A549 (cell line): ENCODE results near the gene KIF26A. TPM values are rescaled to one million over a fixed set of nuclear protein-coding genes. Genes with fewer than 3 reads are reported as not detected.

Experiments used
- ATAC-seq, 2 experiments: fragments of 200-7000 bp in 1 of 2; fragments of >200 bp in 1 of 2; cut with Nextera tagmentation in 1 of 2; cut with Tn5 transposase in 1 of 2; 3 replicates each; pipeline versions ENCODE4 v1.8.0 to v1.9.1; 2018 to 2020; ENCODE audit warnings: mild to moderate bottlenecking in 1 of 2, moderate library complexity in 1 of 2
- CTCF ChIA-PET: fragments of 300-600 bp; sonication (Branson Sonifier 250); formaldehyde crosslinking; extraction: SDS; loops from one replicate; lab custom pipeline; 2021; ENCODE audit warnings: antibody characterized with exemption, inconsistent platforms; lab: Yijun Ruan, JAX
- POLR2A ChIA-PET: fragments of 350-600 bp; formaldehyde crosslinking; extraction: SDS; loops from one replicate; lab custom pipeline; 2021; ENCODE audit warnings: antibody characterized with exemption, inconsistent platforms; lab: Yijun Ruan, JAX
- DNase-seq, 2 experiments: peaks; one replicate each; pipeline versions ENCODE4 v3.0.0 to v3.0.0-alpha.2; 2011 to 2016; ENCODE audit warnings: low read depth in 1 of 2, low spot score in 1 of 2
- FAIRE-seq: peaks from 2 replicates; lab custom pipeline; 2011; peaks lifted over from hg19 to GRCh38; lab: Jason Lieb, UNC
- H3K27ac ChIP-seq, 2 experiments: fragments of >200 bp; sonication (Bioruptor Twin); formaldehyde crosslinking; 3 replicates each; pipeline ENCODE4 v1.5.1; 2016 to 2017
- H3K4me1 ChIP-seq: fragments of >200 bp; sonication (Bioruptor Twin); formaldehyde crosslinking; 3 replicates; pipeline ENCODE4 v1.6.1; 2016
- H3K4me2 ChIP-seq: fragments of >200 bp; sonication (Bioruptor Twin); formaldehyde crosslinking; 3 replicates; pipeline ENCODE4 v1.6.1; 2016
- H3K4me3 ChIP-seq: fragments of >200 bp; sonication (Bioruptor Twin); formaldehyde crosslinking; 3 replicates; pipeline ENCODE4 v1.5.1; 2016
- H3K9me3 ChIP-seq: fragments of >200 bp; sonication (Bioruptor Twin); formaldehyde crosslinking; 3 replicates; pipeline ENCODE4 v1.6.1; 2016
- CBX2 ChIP-seq: fragments of 200-600 bp; sonication (generic); IDR thresholded peaks from 2 replicates; pipeline ENCODE4 v1.6.1; 2016; ENCODE audit warnings: low read depth, mild to moderate bottlenecking, borderline replicate concordance
- CEBPB ChIP-seq, 2 experiments: fragments of >200 bp in 1 of 2; sonication (Bioruptor Twin) in 1 of 2; formaldehyde crosslinking in 1 of 2; IDR thresholded peaks; 2 replicates each; pipeline ENCODE4 v1.6.1; 2012 to 2016
- CHD2 ChIP-seq: fragments of 150-350 bp; IDR thresholded peaks from 2 replicates; pipeline ENCODE4 v1.6.1; 2014; ENCODE audit warnings: low read length; ENCODE audit not compliant: partially characterized antibody
- ELK1 ChIP-seq: fragments of 150-350 bp; IDR thresholded peaks from 2 replicates; pipeline ENCODE4 v1.6.1; 2014; ENCODE audit warnings: low read depth, mild to moderate bottlenecking, low read length
- FOSB ChIP-seq: fragments of 250-450 bp; sonication (Bioruptor Pico); IDR thresholded peaks from 2 replicates; pipeline ENCODE4 v1.5.0; 2020; ENCODE audit warnings: mild to moderate bottlenecking, moderate library complexity
- HES2 ChIP-seq: fragments of >200 bp; sonication (Bioruptor Twin); formaldehyde crosslinking; IDR thresholded peaks from 2 replicates; pipeline ENCODE4 v1.6.1; 2016
- HOXA7 ChIP-seq: fragments of 250-450 bp; sonication (Bioruptor Pico); IDR thresholded peaks from 2 replicates; pipeline ENCODE4 v1.5.0; 2020; ENCODE audit warnings: mild to moderate bottlenecking, moderate library complexity
- KDM5A ChIP-seq: fragments of 200-600 bp; sonication (generic); IDR thresholded peaks from 2 replicates; pipeline ENCODE4 v1.6.1; 2016; ENCODE audit warnings: antibody characterized with exemption, mild to moderate bottlenecking
- PBX3 ChIP-seq: IDR thresholded peaks from 2 replicates; pipeline ENCODE4 v1.6.1; 2012
- POLR2AphosphoS2 ChIP-seq: conservative IDR thresholded peaks from 2 replicates; pipeline ENCODE4 v1.6.1; 2012; ENCODE audit warnings: low read length, improper control_type of control experiment, inconsistent platforms
- RARB ChIP-seq: fragments of 250-450 bp; sonication (Bioruptor Pico); IDR thresholded peaks from 2 replicates; pipeline ENCODE4 v1.8.0; 2021; ENCODE audit warnings: mild to moderate bottlenecking, moderate library complexity
- REST ChIP-seq: fragments of 200-600 bp; sonication (generic); IDR thresholded peaks from 2 replicates; pipeline ENCODE4 v1.6.1; 2016; ENCODE audit warnings: antibody characterized with exemption, mild to moderate bottlenecking, moderate library complexity
- RNF2 ChIP-seq: fragments of 200-600 bp; sonication (generic); IDR thresholded peaks from 2 replicates; pipeline ENCODE4 v1.6.1; 2016; ENCODE audit warnings: low read depth, mild to moderate bottlenecking, antibody characterized with exemption, moderate library complexity, borderline replicate concordance
- TFCP2L1 ChIP-seq: fragments of 250-450 bp; sonication (Bioruptor Pico); IDR thresholded peaks from 2 replicates; pipeline ENCODE4 v1.5.0; 2021; ENCODE audit warnings: mild to moderate bottlenecking
- TP53 ChIP-seq: fragments of 250-450 bp; sonication (Bioruptor Pico); IDR thresholded peaks from 2 replicates; pipeline ENCODE4 v1.5.0; 2021; ENCODE audit warnings: mild to moderate bottlenecking, moderate library complexity
- USF2 ChIP-seq: fragments of 450-650 bp; IDR thresholded peaks from 2 replicates; pipeline ENCODE4 v1.6.1; 2014; ENCODE audit warnings: antibody characterized with exemption
- ZFP36 ChIP-seq: fragments of 450-650 bp; IDR thresholded peaks from 2 replicates; pipeline ENCODE4 v1.6.1; 2014; ENCODE audit warnings: borderline replicate concordance; ENCODE audit not compliant: partially characterized antibody
- ZSCAN20 ChIP-seq: fragments of 250-450 bp; sonication (Bioruptor Pico); IDR thresholded peaks from 2 replicates; pipeline ENCODE4 v1.8.0; 2022; ENCODE audit warnings: mild to moderate bottlenecking, moderate library complexity
- WGBS: methylation state at CpG from one replicate; pipeline ENCODE4 v1.1.6; 2017; ENCODE audit errors: missing lambda C conversion rate; 5-methylcytosine and 5-hydroxymethylcytosine counted together
- polyA plus RNA-seq, 4 experiments: library from polyadenylated mRNA; depleted of rRNA in 3 of 4; stranded (reverse); fragments of >200 nt; fragmentation: RNase III in 1 of 4; extraction: RNeasy Plus Mini Kit Qiagen cat#74134 plus additional on column Dnase treatment in 1 of 4; gene quantifications; 2 replicates in 3 of 4; 3 replicates in 1 of 4; pipeline ENCODE4 v1.2.3, GENCODE V29; 2011 to 2017

KIF26A gene
- polyA plus RNA-seq, 2 of the 4 experiments (the other 2 are of a cell fraction), result 0.28 to 2.3 TPM

- ATAC-seq, result no peak
- H3K4me3 ChIP-seq, result no peak overlapping the region
- WGBS, result 80% methylated on average over 11 of the region's 26 CpGs
- POLR2A ChIA-PET, result no interaction called here
- FAIRE-seq, result no peak
- CTCF ChIA-PET, result interaction anchor here (1.0 to 4.0 kb wide), 5 partner anchors 15 to 575 kb away, joined by 3 to 25 read pairs (median 5); no protein-coding TSS in a partner anchor
- no peak for DNase-seq
- H3K27ac ChIP-seq, result no peak overlapping the region
- no peaks in the 10 kb centered on the region for H3K9me3 ChIP-seq
- H3K4me1 ChIP-seq, result peaks cover 5% of the 10 kb centered on the region; the same call in 2 of the 3 replicates
- TF ChIP-seq FOSB (CRISPR knock-in tag), result no peak
- TF ChIP-seq HOXA7 (CRISPR knock-in tag), result no peak
- no peak for TF ChIP-seq CBX2
- no peak for TF ChIP-seq ZSCAN20 (CRISPR knock-in tag)
- no peak for TF ChIP-seq KDM5A
- TF ChIP-seq ELK1, result no peak
- no peak for TF ChIP-seq CEBPB (IDR thresholded peaks at IDR 0.05)
- no peak for TF ChIP-seq USF2
- TF ChIP-seq TFCP2L1 (CRISPR knock-in tag), result no peak
- no peak for TF ChIP-seq TP53
- H3K4me2 ChIP-seq, result no peak overlapping the region
Measured at GRCh38 chr14:104091061-104091926, 47.1 kb upstream of the KIF26A start.

- no peak for TF ChIP-seq RARB
- TF ChIP-seq REST, result no peak
- peak; percentile 75 for TF ChIP-seq ZFP36
- TF ChIP-seq RNF2, result no peak
- TF ChIP-seq HES2, result no peak
- no peak for TF ChIP-seq CHD2
- no peak for TF ChIP-seq PBX3
- no peak for TF ChIP-seq POLR2AphosphoS2
- no peaks in the 10 kb centered on the region for H3K9me3 ChIP-seq
- POLR2A ChIA-PET, result no interaction called here
- H3K4me1 ChIP-seq, result peaks cover 5% of the 10 kb centered on the region; the same call in 2 of the 3 replicates
- CTCF ChIA-PET, result interaction anchor here (0.6 to 4.0 kb wide), 11 partner anchors 9 to 574 kb away, joined by 3 to 25 read pairs (median 3); no protein-coding TSS in a partner anchor
- FAIRE-seq (no peak), ATAC-seq (no peak), DNase-seq (no peak)
- H3K4me3 ChIP-seq, result no peak overlapping the region
- no peak overlapping the region for H3K4me2 ChIP-seq
- H3K27ac ChIP-seq, result no peak overlapping the region
- 49% methylated on average over 11 of the region's 23 CpGs for WGBS
Measured at GRCh38 chr14:104091927-104092771, 46.2 kb upstream of the KIF26A start.
